Measurements from ENCODE around the gene MKRN2. TPM values are rescaled to one million over a fixed set of nuclear protein-coding genes. Genes with fewer than 3 reads are reported as not detected.

The MKRN2 gene
- total and polyA plus RNA-seq, 2 of the 8 experiments (the other 6 are each of a cell fraction or from before 2014, with no cell fraction given), result 15.3 to 17.6 TPM

GRCh38 chr3:12507591-12508281 lies 49.2 kb upstream of the MKRN2 start (continued):
- TF ChIP-seq CHD7 (IDR thresholded peaks at IDR 0.05; ENCODE audit: insufficient replicate concordance, low read length) (no peak), ATF2 (IDR thresholded peaks at IDR 0.05; ENCODE audit: low read length) (no peak), SUZ12 (IDR thresholded peaks at IDR 0.05; ENCODE audit: low read length) (no peak), YY1 (IDR thresholded peaks at IDR 0.05; ENCODE audit: low read depth, low read length) (no peak), JUN (IDR thresholded peaks at IDR 0.05; ENCODE audit: low read depth, low read length) (no peak), SIX5 (IDR thresholded peaks at IDR 0.05; ENCODE audit: low read depth, low read length) (no peak)
